Esophagus muscularis mucosa (tissue), 4 donors: ENCODE results near the gene TJAP1. TPM values are rescaled to one million over a fixed set of nuclear protein-coding genes. Genes with fewer than 3 reads are reported as not detected.

Experiments
- DNase-seq: peaks from one replicate; pipeline ENCODE4 v3.0.0-alpha.2; 2017; ENCODE audit errors: extremely low spot score
- H3K27ac ChIP-seq, 4 donors: fragments of 200-600 bp; sonication (generic); replicated peaks in 1 of 4; 1 replicate in 3 of 4; 2 replicates in 1 of 4; pipeline ENCODE4 v1.5.1; 2016 to 2019; ENCODE audit warnings: mild to moderate bottlenecking in 1 of 4
- H3K27me3 ChIP-seq, 4 donors: fragments of 200-600 bp; sonication (generic); one replicate each; pipeline versions ENCODE4 v1.5.1 to v1.6.0; 2016 to 2019
- H3K36me3 ChIP-seq, 4 donors: fragments of 200-600 bp; sonication (generic); one replicate each; pipeline ENCODE4 v1.5.1; 2016 to 2019
- H3K4me1 ChIP-seq, 4 donors: fragments of 200-600 bp; sonication (generic); one replicate each; pipeline ENCODE4 v1.5.1; 2016 to 2019
- H3K4me3 ChIP-seq, 4 donors: fragments of 200-600 bp; sonication (generic); 1 replicate in 2 of 4; 2 replicates in 2 of 4; pipeline ENCODE4 v1.5.1; 2016 to 2019; ENCODE audit warnings: mild to moderate bottlenecking in 4 of 4, moderate library complexity in 1 of 4
- H3K9me3 ChIP-seq, 4 donors: fragments of 200-600 bp; sonication (generic); 1 replicate in 3 of 4; 2 replicates in 1 of 4; pipeline ENCODE4 v1.5.1; 2016 to 2019
- CTCF ChIP-seq, 3 experiments: fragments of 200-600 bp in 2 of 3; fragments of 450-650 bp in 1 of 3; sonication (generic) in 2 of 3; IDR thresholded peaks; one replicate each; pipeline ENCODE4 v1.5.1; 2017 to 2019; ENCODE audit warnings: antibody characterized with exemption in 3 of 3, mild to moderate bottlenecking in 2 of 3, moderate library complexity in 1 of 3
- EP300 ChIP-seq: sonication (generic); formaldehyde crosslinking; IDR thresholded peaks from one replicate; pipeline ENCODE4 v1.6.1; 2017; ENCODE audit warnings: antibody characterized with exemption
- POLR2A ChIP-seq: fragments of 450-650 bp; IDR thresholded peaks from one replicate; pipeline ENCODE4 v1.6.1; 2017; ENCODE audit warnings: antibody characterized with exemption, moderate library complexity, mild to moderate bottlenecking, low read depth
- POLR2AphosphoS5 ChIP-seq, 2 donors: sonication (generic); formaldehyde crosslinking; IDR thresholded peaks; one replicate each; pipeline ENCODE4 v1.6.1; 2017; ENCODE audit warnings: antibody characterized with exemption in 2 of 2
- WGBS: methylation state at CpG from one replicate; pipeline ENCODE4 v1.1.5; 2018; 5-methylcytosine and 5-hydroxymethylcytosine counted together
- intact Hi-C: fragments of 100-400 bp; cut with DNase I; formaldehyde crosslinking; loops from one replicate; pipeline ENCODE4 v1.15.1; 2023
- total RNA-seq, 4 donors: library from RNA; depleted of rRNA; stranded (reverse); fragments of >200 nt; gene quantifications; one replicate each; pipeline versions ENCODE4 v1.1.0 to v1.2.1, GENCODE V29; 2016

TJAP1 gene
- total RNA-seq, 4 donors from 2014 or later = 19.9 to 34.4 (median 26.4) TPM

GRCh38 chr6:43516697-43517504 lies 39.5 kb downstream of the TJAP1 start, which contains the start of the genes POLR1C and YIPF3:
Gene POLR1C (plus strand): TSS chr6:43517089. CDS start chr6:43517110, 21 bp downstream.
Gene YIPF3 (minus strand): TSS chr6:43516926. CDS start chr6:43516807, 119 bp downstream.
- Histone ChIP-seq H3K4me3 (peak within 1 kb of the TSS; percentile 77 to 92 (median 86)), H3K9me3 (no peaks in the 10 kb centered on the region), H3K27ac (peak within 1 kb of the TSS; percentile 85 to 89 (median 88)), H3K27me3 (no peaks in the 10 kb centered on the region), H3K4me1 (peaks cover 41 to 56% (median 51%) of the 10 kb centered on the region in 4 donors), H3K36me3 (peaks cover 56 to 69% (median 64%) of the 10 kb centered on the region in 4 donors)
- 0% methylated on average over 54 of the region's 57 CpGs for WGBS
- intact Hi-C loops = loop anchor here (10.0 kb wide), 1 partner anchor 342 kb away; the partner anchor contains the start of gene SRF
- peak; percentile 74 to 87 for TF ChIP-seq POLR2AphosphoS5 (IDR thresholded peaks at IDR 0.05)
- no peak for TF ChIP-seq EP300
- no peak for TF ChIP-seq POLR2A
- TF ChIP-seq CTCF (IDR thresholded peaks at IDR 0.05) = peak in 1 of 3 experiments; percentile 11
- peak; percentile 99 for DNase-seq

GRCh38 chr6:43517505-43518357 lies 40.4 kb downstream of the TJAP1 start:
- DNase-seq = no peak
- Histone ChIP-seq H3K27ac (peak overlapping the region; percentile 85 to 89 (median 88)), H3K4me1 (peaks cover 41 to 50% (median 47%) of the 10 kb centered on the region in 4 donors), H3K9me3 (no peaks in the 10 kb centered on the region), H3K4me3 (peak overlapping the region; percentile 77 to 92 (median 86)), H3K27me3 (no peaks in the 10 kb centered on the region), H3K36me3 (peaks cover 53 to 69% (median 64%) of the 10 kb centered on the region in 4 donors)
- TF ChIP-seq CTCF (IDR thresholded peaks at IDR 0.05) (no peak), EP300 (no peak), POLR2AphosphoS5 (IDR thresholded peaks at IDR 0.05) (no peak)
- intact Hi-C loops = loop anchor here (10.0 kb wide), 1 partner anchor 343 kb away; the partner anchor contains the start of gene SRF
- WGBS = 4% methylated on average over 10 of the region's 10 CpGs

- H3K4me3 ChIP-seq = no peak overlapping the region
- H3K36me3 ChIP-seq = peaks cover 42 to 69% (median 65%) of the 10 kb centered on the region in 4 donors
- 83% methylated on average over 8 of the region's 8 CpGs for WGBS
- peaks cover 30 to 34% (median 31%) of the 10 kb centered on the region in 4 donors for H3K4me1 ChIP-seq
- no peaks in the 10 kb centered on the region for H3K27me3 ChIP-seq
- H3K27ac ChIP-seq = no peak overlapping the region
- no peak for TF ChIP-seq POLR2AphosphoS5 (IDR thresholded peaks at IDR 0.05)
- no peak for TF ChIP-seq POLR2A
- TF ChIP-seq EP300 = no peak
- no peak for TF ChIP-seq CTCF (IDR thresholded peaks at IDR 0.05)
- no peaks in the 10 kb centered on the region for H3K9me3 ChIP-seq
- intact Hi-C loops = no loop called here
- no peak for DNase-seq
Observed at GRCh38 chr6:43520097-43520496, 42.7 kb downstream of the TJAP1 start.

- peaks cover 43 to 78% (median 77%) of the 10 kb centered on the region in 4 donors for H3K36me3 ChIP-seq
- intact Hi-C loops = no loop called here
- no peaks in the 10 kb centered on the region for H3K9me3 ChIP-seq
- no peaks in the 10 kb centered on the region for H3K27me3 ChIP-seq
- peaks cover 17 to 23% (median 18%) of the 10 kb centered on the region in 4 donors for H3K4me1 ChIP-seq
- TF ChIP-seq POLR2AphosphoS5 (IDR thresholded peaks at IDR 0.05) (no peak), EP300 (no peak), CTCF (IDR thresholded peaks at IDR 0.05) (no peak), POLR2A (no peak)
- WGBS = 74% methylated on average over 2 of the region's 2 CpGs
- no peak for DNase-seq
- no peak overlapping the region for H3K27ac ChIP-seq
- no peak overlapping the region for H3K4me3 ChIP-seq
Observed at GRCh38 chr6:43521836-43522235, 44.5 kb downstream of the TJAP1 start.
